Activated CD4-positive, alpha-beta T cell treated with anti-CD3 and anti-CD28 coated beads, Interleukin-2, amount 50 U/mL, for 48 hours (primary cell): ENCODE results near the gene ZNF692.
"Not testable (repeated sequence)": the region's sequence is repeated elsewhere in the genome, so short reads cannot be mapped to it uniquely, and the experiment has no call there.

ENCODE experiments used
- DNase-seq, 2 experiments: peaks; one replicate each; pipeline ENCODE4 v3.0.0-alpha.2; 2020

ZNF692 gene

GRCh38 chr1:248807067-248807737 is 51.7 kb downstream of the ZNF692 start:
- peak; percentile 61 to 69 for DNase-seq

DNA sequence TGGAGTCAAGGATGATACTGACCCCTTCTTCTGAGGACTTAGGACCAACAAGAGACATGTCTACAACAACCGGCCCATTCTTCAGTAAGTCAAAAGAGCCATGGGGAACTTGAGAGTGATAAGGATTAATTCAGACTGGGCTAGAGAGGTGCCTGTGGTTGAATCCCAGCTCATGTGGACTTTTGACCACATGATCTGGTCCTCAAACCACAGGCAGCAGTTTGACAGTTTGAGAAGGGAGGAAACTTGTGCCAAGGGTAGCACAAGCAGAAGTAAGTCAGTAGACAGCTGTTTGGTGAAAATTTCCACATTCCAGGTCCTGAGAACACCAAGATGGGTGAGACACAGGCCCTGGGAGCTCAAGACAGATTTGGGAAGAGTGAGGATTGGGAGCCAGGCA is 53.0 kb downstream of the ZNF692 start:
- DNase-seq = no peak

- no peak for DNase-seq
Observed at GRCh38 chr1:248804771-248805681, 53.9 kb downstream of the ZNF692 start.

DNA sequence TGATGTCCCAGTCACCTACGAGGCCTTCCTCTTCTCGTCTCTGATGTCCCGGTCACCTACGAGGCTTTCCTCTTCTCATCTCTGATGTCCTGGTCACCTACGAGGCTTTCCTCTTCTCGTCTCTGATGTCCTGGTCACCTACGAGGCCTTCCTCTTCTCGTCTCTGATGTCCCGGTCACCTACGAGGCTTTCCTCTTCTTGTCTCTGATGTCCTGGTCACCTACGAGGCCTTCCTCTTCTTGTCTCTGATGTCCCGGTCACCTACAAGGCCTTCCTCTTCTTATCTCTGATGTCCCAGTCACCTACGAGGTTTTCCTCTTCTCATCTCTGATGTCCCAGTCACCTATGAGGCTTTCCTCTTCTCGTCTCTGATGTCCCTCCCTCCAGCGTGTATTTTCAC is 55.4 kb downstream of the ZNF692 start:
- not testable (repeated sequence) for DNase-seq

- no peak for DNase-seq
Observed at GRCh38 chr1:248802454-248802853, 56.4 kb downstream of the ZNF692 start.

GRCh38 chr1:248800459-248800858 is 58.4 kb downstream of the ZNF692 start:
- no peak for DNase-seq
